ENCODE data around the gene TPD52L1. TPM values are rescaled to one million over a fixed set of nuclear protein-coding genes. Genes with fewer than 3 reads are reported as not detected.

The TPD52L1 gene
- total and polyA plus RNA-seq, 10 of the 15 experiments (the other 5 are each of a cell fraction or from before 2014, with no cell fraction given) = 0.03 to 2.6 (median 0.16) TPM; not detected in 3

DNA sequence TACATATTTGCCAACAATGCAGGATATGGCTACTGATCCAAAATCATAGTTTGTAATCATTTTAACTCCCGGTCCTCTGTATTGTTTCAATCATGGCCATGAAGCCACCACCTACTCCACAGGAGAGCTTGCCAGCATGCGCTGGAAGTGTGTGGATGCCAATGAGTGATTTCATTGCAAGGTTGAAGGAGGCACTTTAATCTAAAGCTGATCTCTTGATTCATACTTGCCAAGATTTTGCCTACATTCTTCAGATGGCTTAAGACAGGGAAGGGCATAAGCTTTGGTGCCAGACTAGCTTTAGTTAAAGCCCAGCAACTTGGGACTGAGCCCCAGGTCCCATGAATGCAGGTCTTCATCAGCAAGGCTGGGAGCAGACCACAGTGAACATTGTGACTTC lies 58.8 kb downstream of the TPD52L1 start (continued):
- TF ChIP-seq, protein P1, sequence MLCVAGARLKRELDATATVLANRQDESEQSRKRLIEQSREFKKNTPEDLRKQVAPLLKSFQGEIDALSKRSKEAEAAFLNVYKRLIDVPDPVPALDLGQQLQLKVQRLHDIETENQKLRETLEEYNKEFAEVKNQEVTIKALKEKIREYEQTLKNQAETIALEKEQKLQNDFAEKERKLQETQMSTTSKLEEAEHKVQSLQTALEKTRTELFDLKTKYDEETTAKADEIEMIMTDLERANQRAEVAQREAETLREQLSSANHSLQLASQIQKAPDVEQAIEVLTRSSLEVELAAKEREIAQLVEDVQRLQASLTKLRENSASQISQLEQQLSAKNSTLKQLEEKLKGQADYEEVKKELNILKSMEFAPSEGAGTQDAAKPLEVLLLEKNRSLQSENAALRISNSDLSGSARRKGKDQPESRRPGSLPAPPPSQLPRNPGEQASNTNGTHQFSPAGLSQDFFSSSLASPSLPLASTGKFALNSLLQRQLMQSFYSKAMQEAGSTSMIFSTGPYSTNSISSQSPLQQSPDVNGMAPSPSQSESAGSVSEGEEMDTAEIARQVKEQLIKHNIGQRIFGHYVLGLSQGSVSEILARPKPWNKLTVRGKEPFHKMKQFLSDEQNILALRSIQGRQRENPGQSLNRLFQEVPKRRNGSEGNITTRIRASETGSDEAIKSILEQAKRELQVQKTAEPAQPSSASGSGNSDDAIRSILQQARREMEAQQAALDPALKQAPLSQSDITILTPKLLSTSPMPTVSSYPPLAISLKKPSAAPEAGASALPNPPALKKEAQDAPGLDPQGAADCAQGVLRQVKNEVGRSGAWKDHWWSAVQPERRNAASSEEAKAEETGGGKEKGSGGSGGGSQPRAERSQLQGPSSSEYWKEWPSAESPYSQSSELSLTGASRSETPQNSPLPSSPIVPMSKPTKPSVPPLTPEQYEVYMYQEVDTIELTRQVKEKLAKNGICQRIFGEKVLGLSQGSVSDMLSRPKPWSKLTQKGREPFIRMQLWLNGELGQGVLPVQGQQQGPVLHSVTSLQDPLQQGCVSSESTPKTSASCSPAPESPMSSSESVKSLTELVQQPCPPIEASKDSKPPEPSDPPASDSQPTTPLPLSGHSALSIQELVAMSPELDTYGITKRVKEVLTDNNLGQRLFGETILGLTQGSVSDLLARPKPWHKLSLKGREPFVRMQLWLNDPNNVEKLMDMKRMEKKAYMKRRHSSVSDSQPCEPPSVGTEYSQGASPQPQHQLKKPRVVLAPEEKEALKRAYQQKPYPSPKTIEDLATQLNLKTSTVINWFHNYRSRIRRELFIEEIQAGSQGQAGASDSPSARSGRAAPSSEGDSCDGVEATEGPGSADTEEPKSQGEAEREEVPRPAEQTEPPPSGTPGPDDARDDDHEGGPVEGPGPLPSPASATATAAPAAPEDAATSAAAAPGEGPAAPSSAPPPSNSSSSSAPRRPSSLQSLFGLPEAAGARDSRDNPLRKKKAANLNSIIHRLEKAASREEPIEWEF (IDR thresholded peaks at IDR 0.05; ENCODE audit: insufficient replicate concordance, low read depth, low read length) = no peak
- TF ChIP-seq USF2 (IDR thresholded peaks at IDR 0.05; ENCODE audit: borderline replicate concordance, low read depth, low read length) = no peak
- TF ChIP-seq HCFC1 (IDR thresholded peaks at IDR 0.05; ENCODE audit: low read length) = no peak
- no peak for TF ChIP-seq RFX5 (IDR thresholded peaks at IDR 0.05; ENCODE audit: low read depth, low read length)
- no peak for TF ChIP-seq ZNF384 (IDR thresholded peaks at IDR 0.05; ENCODE audit: borderline replicate concordance, low read depth, low read length)
- no peak for TF ChIP-seq NFYA (IDR thresholded peaks at IDR 0.05; ENCODE audit: borderline replicate concordance, low read depth, low read length)
- no peak for TF ChIP-seq MLLT1 (IDR thresholded peaks at IDR 0.05)
- no peak for TF ChIP-seq LARP7 (IDR thresholded peaks at IDR 0.05)
- no peak for TF ChIP-seq MAX (IDR thresholded peaks at IDR 0.05; ENCODE audit: low read depth, low read length)
- TF ChIP-seq ZNF217 (IDR thresholded peaks at IDR 0.05) = no peak
- TF ChIP-seq ZBED1 (IDR thresholded peaks at IDR 0.05; ENCODE audit: borderline replicate concordance) = no peak
- TF ChIP-seq CEBPB (IDR thresholded peaks at IDR 0.05; ENCODE audit: borderline replicate concordance in 1 of 2, low read depth in 2 of 2, low read length in 2 of 2) = no peak
- no peak for TF ChIP-seq CHD4 (IDR thresholded peaks at IDR 0.05)
- TF ChIP-seq RUNX3 (IDR thresholded peaks at IDR 0.05; ENCODE audit: low read length) = no peak

Measured in GM12878 (cell line).